Osteoblast (primary cell): ENCODE results near the gene MEGF11. TPM values are rescaled to one million over a fixed set of nuclear protein-coding genes. Genes with fewer than 3 reads are reported as not detected.

Experiments
- DNase-seq: peaks from one replicate; pipeline ENCODE4 v3.0.0; 2011; ENCODE audit warnings: low spot score, mixed read lengths; ENCODE audit not compliant: insufficient read length; ENCODE audit errors: missing footprints
- H2AFZ ChIP-seq: 2 replicates; pipeline ENCODE4 v1.6.0; 2011; ENCODE audit warnings: mild to moderate bottlenecking, low read length
- H3K27ac ChIP-seq: 2 replicates; pipeline ENCODE4 v1.5.1; 2011; ENCODE audit warnings: mild to moderate bottlenecking, low read depth, low read length, moderate library complexity
- H3K27me3 ChIP-seq: 2 replicates; pipeline ENCODE4 v1.6.0; 2012; ENCODE audit warnings: mild to moderate bottlenecking, control low read depth, inconsistent platforms, low read length, moderate library complexity; ENCODE audit not compliant: insufficient read depth
- H3K36me3 ChIP-seq: 2 replicates; pipeline ENCODE4 v1.5.1; 2011; ENCODE audit warnings: mild to moderate bottlenecking, low read length, control low read depth, moderate library complexity; ENCODE audit not compliant: insufficient read depth
- H3K4me1 ChIP-seq: 2 replicates; pipeline ENCODE4 v1.5.1; 2011; ENCODE audit warnings: mild to moderate bottlenecking, low read length, control low read depth, moderate library complexity; ENCODE audit not compliant: insufficient read depth
- H3K4me2 ChIP-seq: 2 replicates; pipeline ENCODE4 v1.6.0; 2011; ENCODE audit warnings: mild to moderate bottlenecking, low read length; ENCODE audit not compliant: insufficient read depth
- H3K4me3 ChIP-seq: fragments of 200-600 bp; sonication (generic); 3 replicates; pipeline ENCODE4 v1.5.1; 2012; ENCODE audit warnings: mild to moderate bottlenecking, low read length, inconsistent platforms; ENCODE audit not compliant: insufficient read depth
- H3K79me2 ChIP-seq: 2 replicates; pipeline ENCODE4 v1.6.0; 2012; ENCODE audit warnings: mild to moderate bottlenecking, low read length, control low read depth, inconsistent platforms; ENCODE audit not compliant: insufficient read depth
- H3K9me3 ChIP-seq: 2 replicates; pipeline ENCODE4 v1.5.1; 2011; ENCODE audit warnings: low read depth, low read length, control low read depth
- H4K20me1 ChIP-seq: 2 replicates; pipeline ENCODE4 v1.6.0; 2012; ENCODE audit warnings: mild to moderate bottlenecking, low read length, control low read depth; ENCODE audit not compliant: insufficient read depth
- total RNA-seq: library from RNA; depleted of rRNA; stranded (reverse); fragments of >200 nt; gene quantifications from 2 replicates; pipeline ENCODE4 v1.2.3, GENCODE V29; 2012
- TF ChIP-seq, protein P1 (sequence below): IDR thresholded peaks from 2 replicates; pipeline ENCODE4 v1.5.1; 2011; ENCODE audit warnings: mild to moderate bottlenecking, low read depth, low read length, moderate library complexity; ENCODE audit errors: extremely low read depth

MEGF11 gene
- total RNA-seq, 1 donor = not detected

GRCh38 chr15:65956307-65956706 is 297.2 kb downstream of the MEGF11 start:
- Histone ChIP-seq H2AFZ (no peak overlapping the region), H3K4me3 (no peak overlapping the region), H3K4me2 (no peak overlapping the region), H4K20me1 (no peaks in the 10 kb centered on the region), H3K27ac (no peak overlapping the region), H3K36me3 (no peaks in the 10 kb centered on the region), H3K27me3 (peaks cover 25% of the 10 kb centered on the region), H3K4me1 (no peaks in the 10 kb centered on the region), H3K9me3 (no peaks in the 10 kb centered on the region), H3K79me2 (no peaks in the 10 kb centered on the region)
- TF ChIP-seq, protein P1, sequence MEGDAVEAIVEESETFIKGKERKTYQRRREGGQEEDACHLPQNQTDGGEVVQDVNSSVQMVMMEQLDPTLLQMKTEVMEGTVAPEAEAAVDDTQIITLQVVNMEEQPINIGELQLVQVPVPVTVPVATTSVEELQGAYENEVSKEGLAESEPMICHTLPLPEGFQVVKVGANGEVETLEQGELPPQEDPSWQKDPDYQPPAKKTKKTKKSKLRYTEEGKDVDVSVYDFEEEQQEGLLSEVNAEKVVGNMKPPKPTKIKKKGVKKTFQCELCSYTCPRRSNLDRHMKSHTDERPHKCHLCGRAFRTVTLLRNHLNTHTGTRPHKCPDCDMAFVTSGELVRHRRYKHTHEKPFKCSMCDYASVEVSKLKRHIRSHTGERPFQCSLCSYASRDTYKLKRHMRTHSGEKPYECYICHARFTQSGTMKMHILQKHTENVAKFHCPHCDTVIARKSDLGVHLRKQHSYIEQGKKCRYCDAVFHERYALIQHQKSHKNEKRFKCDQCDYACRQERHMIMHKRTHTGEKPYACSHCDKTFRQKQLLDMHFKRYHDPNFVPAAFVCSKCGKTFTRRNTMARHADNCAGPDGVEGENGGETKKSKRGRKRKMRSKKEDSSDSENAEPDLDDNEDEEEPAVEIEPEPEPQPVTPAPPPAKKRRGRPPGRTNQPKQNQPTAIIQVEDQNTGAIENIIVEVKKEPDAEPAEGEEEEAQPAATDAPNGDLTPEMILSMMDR = no peak
- no peak for DNase-seq

DNA sequence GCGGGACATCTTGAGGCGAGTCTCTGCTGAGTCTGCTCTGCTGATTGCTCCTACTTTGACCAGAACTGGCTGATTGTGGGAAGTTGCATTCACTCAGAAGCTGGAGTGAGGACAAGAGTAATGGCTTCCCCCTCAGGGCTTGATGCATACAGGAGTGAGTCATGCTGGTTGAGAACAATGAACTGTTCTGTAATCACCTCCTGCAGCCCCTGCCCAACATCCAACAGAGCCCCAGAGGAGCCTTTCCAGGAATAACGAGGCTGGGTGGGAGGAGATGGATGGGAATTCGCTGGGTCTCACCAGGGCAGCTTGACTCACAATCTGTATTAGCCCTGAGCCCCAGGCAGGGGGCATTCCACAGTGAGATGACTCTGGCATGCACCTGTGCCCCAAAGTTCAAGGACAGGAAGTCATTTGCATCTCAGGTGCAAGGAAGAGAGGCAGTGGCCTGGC is 299.2 kb downstream of the MEGF11 start:
- Histone ChIP-seq H4K20me1 (no peaks in the 10 kb centered on the region), H3K27me3 (peaks cover 20% of the 10 kb centered on the region), H3K79me2 (no peaks in the 10 kb centered on the region), H3K27ac (no peak overlapping the region), H2AFZ (no peak overlapping the region), H3K4me3 (no peak overlapping the region), H3K36me3 (no peaks in the 10 kb centered on the region), H3K4me2 (no peak overlapping the region), H3K4me1 (no peaks in the 10 kb centered on the region), H3K9me3 (no peaks in the 10 kb centered on the region)
- TF ChIP-seq, protein P1 = no peak
- no peak for DNase-seq

DNA sequence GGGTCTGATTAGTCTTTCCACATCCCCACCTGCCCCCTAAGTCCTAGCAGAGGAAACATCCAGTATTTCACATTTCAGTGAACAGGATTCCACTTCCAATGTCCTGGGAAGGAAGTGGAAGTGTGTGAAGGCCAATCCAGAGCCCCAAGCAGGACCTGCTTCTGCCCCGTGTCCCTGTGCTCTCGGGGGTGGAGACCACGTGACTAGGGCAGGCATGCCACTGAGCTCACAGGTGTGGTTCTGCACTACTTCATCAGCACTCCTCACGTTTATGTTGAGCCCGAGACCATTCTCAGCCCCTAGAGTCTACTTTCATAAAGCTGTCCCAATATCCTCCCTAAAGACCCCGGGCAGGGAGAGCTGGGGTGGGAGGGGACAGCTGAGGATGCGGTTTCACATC is 299.9 kb downstream of the MEGF11 start:
- Histone ChIP-seq H3K27ac (no peak overlapping the region), H3K4me1 (no peaks in the 10 kb centered on the region), H2AFZ (no peak overlapping the region), H3K9me3 (no peaks in the 10 kb centered on the region), H3K4me3 (no peak overlapping the region), H4K20me1 (no peaks in the 10 kb centered on the region), H3K36me3 (no peaks in the 10 kb centered on the region), H3K79me2 (no peaks in the 10 kb centered on the region), H3K27me3 (peaks cover 25% of the 10 kb centered on the region), H3K4me2 (no peak overlapping the region)
- no peak for DNase-seq
- TF ChIP-seq, protein P1 = no peak

GRCh38 chr15:65952391-65953053 is 301.0 kb downstream of the MEGF11 start:
- Histone ChIP-seq H2AFZ (no peak overlapping the region), H3K4me2 (no peak overlapping the region), H3K4me3 (no peak overlapping the region), H3K9me3 (no peaks in the 10 kb centered on the region), H3K79me2 (no peaks in the 10 kb centered on the region), H4K20me1 (no peaks in the 10 kb centered on the region), H3K27ac (no peak overlapping the region), H3K4me1 (no peaks in the 10 kb centered on the region), H3K36me3 (no peaks in the 10 kb centered on the region), H3K27me3 (peaks cover 27% of the 10 kb centered on the region)
- no peak for DNase-seq
- TF ChIP-seq, protein P1 = no peak
